H1 (cell line): ENCODE measurements around the gene CAPN10. TPM values are rescaled to one million over a fixed set of nuclear protein-coding genes. Genes with fewer than 3 reads are reported as not detected.

Source experiments
- CTCF ChIA-PET: fragments of 300-600 bp; sonication (Branson Sonifier 250); formaldehyde crosslinking; loops from one replicate; lab custom pipeline; 2021; ENCODE audit not compliant: partially characterized antibody; lab: Charles Lee
- POLR2A ChIA-PET: fragments of 300-600 bp; sonication (Branson Sonifier 250); formaldehyde crosslinking; loops from one replicate; lab custom pipeline; 2021; ENCODE audit warnings: inconsistent platforms; ENCODE audit not compliant: partially characterized antibody; lab: Charles Lee
- DNase-seq, 2 experiments: peaks; one replicate each; pipeline versions ENCODE4 v3.0.0 to v3.0.0-alpha.2; 2010 to 2022; ENCODE audit warnings: low spot score in 2 of 2, low read depth in 1 of 2, mixed read lengths in 1 of 2
- FAIRE-seq: peaks from 2 replicates; lab custom pipeline; 2011; peaks lifted over from hg19 to GRCh38; lab: Jason Lieb, UNC
- H2AFZ ChIP-seq: 2 replicates; pipeline ENCODE4 v1.8.1; 2012; ENCODE audit warnings: low read length, inconsistent platforms
- H2AK5ac ChIP-seq: 2 replicates; pipeline ENCODE4 v1.6.1; 2013; ENCODE audit warnings: low read depth, low read length
- H2BK120ac ChIP-seq: replicated peaks from 2 replicates; pipeline ENCODE3; 2013; ENCODE audit warnings: low read depth, low read length, inconsistent platforms
- H2BK12ac ChIP-seq: 2 replicates; pipeline ENCODE4 v1.6.1; 2013; ENCODE audit warnings: low read depth, low read length
- H2BK15ac ChIP-seq: 2 replicates; pipeline ENCODE4 v1.6.1; 2013; ENCODE audit warnings: low read length
- H2BK20ac ChIP-seq: 2 replicates; pipeline ENCODE4 v1.6.1; 2013; ENCODE audit warnings: low read length
- H2BK5ac ChIP-seq: 2 replicates; pipeline ENCODE4 v1.6.1; 2013; ENCODE audit warnings: low read depth, low read length
- H3K14ac ChIP-seq: 2 replicates; pipeline ENCODE4 v1.6.1; 2013; ENCODE audit warnings: inconsistent platforms; ENCODE audit not compliant: insufficient read length
- H3K18ac ChIP-seq: 2 replicates; pipeline ENCODE4 v1.6.1; 2013; ENCODE audit warnings: low read length; ENCODE audit errors: extremely low read depth
- H3K23ac ChIP-seq: 2 replicates; pipeline ENCODE4 v1.6.1; 2013; ENCODE audit warnings: inconsistent platforms; ENCODE audit not compliant: insufficient read length
- H3K23me2 ChIP-seq: 2 replicates; pipeline ENCODE4 v1.6.1; 2013; ENCODE audit warnings: low read depth, low read length
- H3K27ac ChIP-seq: 2 replicates; pipeline ENCODE4 v1.6.1; 2011; ENCODE audit warnings: low read depth, low read length, inconsistent platforms
- H3K27me3 ChIP-seq, 4 experiments: replicated peaks in 1 of 4; 1 replicate in 1 of 4; 2 replicates in 3 of 4; pipeline versions ENCODE4 v1.6.1 to v1.8.1; 2011 to 2013; ENCODE audit warnings: low read length in 3 of 4, mild to moderate bottlenecking in 3 of 4, inconsistent platforms in 2 of 4, mixed read lengths in 2 of 4, moderate library complexity in 1 of 4; ENCODE audit not compliant: control insufficient read depth in 3 of 4, insufficient read depth in 3 of 4; ENCODE audit errors: extremely low read depth in 1 of 4
- H3K36me3 ChIP-seq, 4 experiments: 2 replicates each; pipeline versions ENCODE4 v1.6.1 to v1.8.1; 2011 to 2013; ENCODE audit warnings: mild to moderate bottlenecking in 4 of 4, low read length in 3 of 4, moderate library complexity in 2 of 4, control low read depth in 1 of 4, inconsistent platforms in 1 of 4; ENCODE audit not compliant: insufficient read depth in 4 of 4, control insufficient read depth in 2 of 4
- H3K4ac ChIP-seq: replicated peaks from 2 replicates; pipeline ENCODE3; 2013; ENCODE audit warnings: low read length, low read depth, mixed read lengths, inconsistent platforms; ENCODE audit not compliant: insufficient read length
- H3K4me1 ChIP-seq, 4 experiments: replicated peaks in 1 of 4; 1 replicate in 1 of 4; 2 replicates in 3 of 4; pipeline versions ENCODE4 v1.6.1 to v1.8.1; 2011 to 2013; ENCODE audit warnings: low read length in 3 of 4, inconsistent platforms in 2 of 4, mixed read lengths in 1 of 4; ENCODE audit not compliant: insufficient read depth in 4 of 4, control insufficient read depth in 3 of 4
- H3K4me2 ChIP-seq, 2 experiments: 2 replicates each; pipeline versions ENCODE4 v1.6.1 to v1.8.1; 2011 to 2013; ENCODE audit warnings: low read depth in 2 of 2, low read length in 2 of 2, control low read depth in 1 of 2, inconsistent platforms in 1 of 2, mild to moderate bottlenecking in 1 of 2; ENCODE audit not compliant: insufficient read depth in 1 of 2
- H3K4me3 ChIP-seq, 4 experiments: fragments of 200-600, 300-600 bp in 1 of 4; sonication (generic), shearing (Covaris generic), sonication (Bioruptor Twin) in 1 of 4; 2 replicates each; pipeline versions ENCODE4 v1.5.1 to v1.8.1; 2011 to 2016; ENCODE audit warnings: low read length in 4 of 4, low read depth in 3 of 4, control low read depth in 2 of 4, inconsistent platforms in 2 of 4, mild to moderate bottlenecking in 2 of 4, mixed read lengths in 1 of 4, moderate library complexity in 1 of 4; ENCODE audit not compliant: insufficient read depth in 2 of 4; ENCODE audit errors: extremely low read depth in 1 of 4
- H3K56ac ChIP-seq: replicated peaks from 2 replicates; pipeline ENCODE3; 2013; ENCODE audit warnings: low read depth, mild to moderate bottlenecking, mixed read lengths, low read length, inconsistent platforms; ENCODE audit not compliant: insufficient read length
- H3K79me1 ChIP-seq: 2 replicates; pipeline ENCODE4 v1.6.1; 2013; ENCODE audit warnings: low read depth, low read length, control low read depth
- H3K79me2 ChIP-seq, 2 experiments: 2 replicates each; pipeline versions ENCODE4 v1.6.1 to v1.8.1; 2012 to 2013; ENCODE audit warnings: low read length in 2 of 2, mild to moderate bottlenecking in 2 of 2, inconsistent platforms in 1 of 2; ENCODE audit not compliant: insufficient read depth in 2 of 2, control insufficient read depth in 1 of 2
- H3K9ac ChIP-seq, 4 experiments: replicated peaks in 1 of 4; 1 replicate in 1 of 4; 2 replicates in 3 of 4; pipeline versions ENCODE4 v1.6.1 to v1.8.1; 2011 to 2013; ENCODE audit warnings: low read depth in 3 of 4, low read length in 3 of 4, control low read depth in 2 of 4, mild to moderate bottlenecking in 2 of 4, moderate library complexity in 2 of 4, inconsistent platforms in 1 of 4; ENCODE audit errors: extremely low read depth in 1 of 4
- H3K9me3 ChIP-seq, 2 experiments: 2 replicates each; pipeline versions ENCODE4 v1.6.1 to v1.8.1; 2012 to 2013; ENCODE audit warnings: mild to moderate bottlenecking in 2 of 2, moderate library complexity in 2 of 2, control low read depth in 1 of 2, inconsistent platforms in 1 of 2, low read depth in 1 of 2, low read length in 1 of 2, mixed read lengths in 1 of 2; ENCODE audit not compliant: insufficient read depth in 2 of 2
- H4K20me1 ChIP-seq, 2 experiments: replicated peaks in 1 of 2; 2 replicates each; pipeline versions ENCODE3 to v1.8.1; 2011 to 2013; ENCODE audit warnings: inconsistent platforms in 2 of 2, low read length in 2 of 2, mild to moderate bottlenecking in 1 of 2; ENCODE audit not compliant: insufficient read depth in 2 of 2, control insufficient read depth in 1 of 2
- H4K5ac ChIP-seq: 2 replicates; pipeline ENCODE4 v1.6.1; 2013; ENCODE audit warnings: low read length, low read depth, mixed read lengths, inconsistent platforms; ENCODE audit not compliant: insufficient read length
- H4K8ac ChIP-seq: 2 replicates; pipeline ENCODE4 v1.8.0; 2013; ENCODE audit warnings: mild to moderate bottlenecking, moderate library complexity, low read length, inconsistent platforms; ENCODE audit not compliant: insufficient read depth; ENCODE audit errors: extremely low read depth
- H4K91ac ChIP-seq: replicated peaks from 2 replicates; pipeline ENCODE3; 2013; ENCODE audit warnings: low read length, mixed read lengths, inconsistent platforms; ENCODE audit not compliant: insufficient read length
- JUND ChIP-seq: IDR thresholded peaks from 2 replicates; pipeline ENCODE4 v1.6.1; 2011; ENCODE audit warnings: mild to moderate bottlenecking, improper control_type of control experiment, low read length
- MAX ChIP-seq: IDR thresholded peaks from 2 replicates; pipeline ENCODE4 v1.6.1; 2012; ENCODE audit warnings: inconsistent platforms
- POLR2AphosphoS5 ChIP-seq: IDR thresholded peaks from 2 replicates; pipeline ENCODE4 v1.6.1; 2011; ENCODE audit warnings: low read depth, low read length
- RFX5 ChIP-seq: IDR thresholded peaks from 2 replicates; pipeline ENCODE4 v1.6.1; 2011; ENCODE audit warnings: low read depth, low read length, improper control_type of control experiment, borderline replicate concordance
- RXRA ChIP-seq: IDR thresholded peaks from 2 replicates; pipeline ENCODE4 v1.6.1; 2011; ENCODE audit warnings: low read depth, mild to moderate bottlenecking, low read length, moderate library complexity; ENCODE audit not compliant: insufficient read depth
- SIRT6 ChIP-seq: IDR thresholded peaks from one replicate; pipeline ENCODE4 v1.7.1; 2012; ENCODE audit warnings: low read length, inconsistent platforms
- WGBS, 2 experiments: shearing (Covaris generic) in 1 of 2; methylation state at CpG; one replicate each; pipeline versions ENCODE4 v1.1.6 to v1.1.7; 2013 to 2015; ENCODE audit warnings: low lambda C conversion rate in 2 of 2, mixed read lengths in 2 of 2, inconsistent platforms in 1 of 2, low coverage in 1 of 2, missing lambda C conversion rate in 1 of 2; ENCODE audit not compliant: insufficient replicate concordance in 2 of 2, insufficient coverage in 1 of 2, insufficient read length in 1 of 2; ENCODE audit errors: extremely low coverage in 1 of 2, missing lambda C conversion rate in 1 of 2; 5-methylcytosine and 5-hydroxymethylcytosine counted together
- polyA plus RNA-seq, 7 experiments: library from polyadenylated mRNA; depleted of rRNA in 3 of 7; stranded (reverse) in 5 of 7; unstranded in 2 of 7; fragments of >200 nt in 5 of 7; fragments of 200-250 nt in 2 of 7; gene quantifications; 1 replicate in 5 of 7; 2 replicates in 1 of 7; 4 replicates in 1 of 7; pipeline versions ENCODE4 v1.2.1 to v1.2.3, GENCODE V29; 2011 to 2013; ENCODE audit warnings: missing spikeins in 2 of 7, mixed read lengths in 2 of 7
- total RNA-seq: library from RNA; stranded (reverse); fragmentation: NEBNext Ultra II Directional; extraction: Animal tissue kit (Norgen Biotek cat#: 25700); gene quantifications from 2 replicates; pipeline ENCODE4 v1.2.1, GENCODE V29; 2021

CAPN10 gene
- total and polyA plus RNA-seq, 2 of the 8 experiments (the other 6 are each of a cell fraction or from before 2014, with no cell fraction given) = 30.7 to 39.8 TPM

GRCh38 chr2:240622060-240622411, 35.5 kb downstream of the CAPN10 start:
- no peak overlapping the region for H3K23ac ChIP-seq
- H3K36me3 ChIP-seq = no peaks in the 10 kb centered on the region
- H3K27ac ChIP-seq = no peak overlapping the region
- no peak overlapping the region for H3K14ac ChIP-seq
- H2BK20ac ChIP-seq = no peak overlapping the region
- FAIRE-seq = no peak
- no peaks in the 10 kb centered on the region for H3K79me1 ChIP-seq
- H3K9me3 ChIP-seq = peaks cover 16% of the 10 kb centered on the region in 2 experiments; a peak in 3 of 4 replicates
- TF ChIP-seq JUND (no peak), MAX (no peak), RXRA (no peak), SIRT6 (no peak), RFX5 (no peak), POLR2AphosphoS5 (no peak)
- H3K4me3 ChIP-seq = no peak overlapping the region
- H3K4me2 ChIP-seq = no peak overlapping the region
- H3K18ac ChIP-seq = no peak overlapping the region
- no peak overlapping the region for H3K9ac ChIP-seq
- no peak overlapping the region for H4K5ac ChIP-seq
- no peaks in the 10 kb centered on the region for H4K20me1 ChIP-seq
- H3K56ac ChIP-seq = no peak overlapping the region
- no peak overlapping the region for H2BK5ac ChIP-seq
- no peak overlapping the region for H2BK12ac ChIP-seq
- H2AK5ac ChIP-seq = 0 out of 2 replicates have a peak overlapping the region, but pooled peaks have one; percentile 28
- H4K8ac ChIP-seq = no peak overlapping the region
- ChIA-PET CTCF (interaction anchor here (1.2 to 1.7 kb wide), 7 partner anchors 10 to 61 kb away, joined by 3 to 4 read pairs (median 3); no protein-coding TSS in a partner anchor), POLR2A (interaction anchor here (1.6 kb wide), 1 partner anchor 35 kb away, joined by 4 read pairs; the partner anchor contains the start of gene CAPN10)
- H2BK120ac ChIP-seq = no peak overlapping the region
- H3K23me2 ChIP-seq = no peaks in the 10 kb centered on the region
- H2AFZ ChIP-seq = no peak overlapping the region
- H3K79me2 ChIP-seq = no peaks in the 10 kb centered on the region
- DNase-seq = no peak
- H4K91ac ChIP-seq = no peak overlapping the region
- peaks cover 0 to 6% (median 1%) of the 10 kb centered on the region in 4 experiments; a peak in 3 of 7 replicates for H3K4me1 ChIP-seq
- H3K27me3 ChIP-seq = no peaks in the 10 kb centered on the region
- H2BK15ac ChIP-seq = no peak overlapping the region
- H3K4ac ChIP-seq = no peak overlapping the region
- WGBS, 2 experiments = 76% methylated on average over 9 of the region's 9 CpGs; no CpG with 5 or more reads in 1 of the 2 experiments
